MM.1S (cell line): Measurements from ENCODE around the gene CTSC.

Source experiments
- CTCF ChIP-seq: fragments of 300-600 bp; sonication (generic); IDR thresholded peaks from 2 replicates; pipeline ENCODE4 v1.5.1; 2016; ENCODE audit warnings: antibody characterized with exemption, low read length, mixed read lengths
- EZH2phosphoT487 ChIP-seq: fragments of 300-600 bp; sonication (generic); IDR thresholded peaks from 2 replicates; pipeline ENCODE4 v1.6.1; 2018; ENCODE audit warnings: antibody characterized with exemption, low read length

DNA sequence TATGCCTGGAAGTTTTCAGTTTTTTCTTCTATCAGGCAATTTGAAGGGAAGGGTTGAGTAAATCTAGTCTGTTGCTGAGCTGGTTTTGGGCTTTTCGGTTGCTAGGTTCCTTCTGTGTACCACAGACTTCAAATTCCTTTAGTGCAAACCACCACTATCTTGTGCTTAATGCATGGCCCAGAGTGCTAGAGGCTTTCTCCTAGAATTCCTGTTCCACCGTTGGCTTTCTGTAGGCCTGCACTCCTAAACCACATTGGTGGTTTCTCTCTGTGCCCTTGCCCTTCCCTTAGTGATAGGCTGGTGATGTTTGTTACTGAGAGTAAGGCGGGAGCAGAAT is 47.1 kb upstream of the CTSC start:
- TF ChIP-seq CTCF (no peak), EZH2phosphoT487 (no peak)
